HEK293 (cell line): Measurements from ENCODE around the gene HIGD1A.

Experiments
- HIC1 ChIP-seq: fragments of 450-650 bp; formaldehyde crosslinking; IDR thresholded peaks from 2 replicates; pipeline ENCODE4 v1.5.1; 2016; ENCODE audit warnings: missing biosample characterization, missing genetic modification characterization
- HOXA7 ChIP-seq: sonication (generic); formaldehyde crosslinking; IDR thresholded peaks from 2 replicates; pipeline ENCODE4 v1.8.1; 2022; ENCODE audit warnings: missing genetic modification reagents, borderline replicate concordance
- KLF10 ChIP-seq: fragments of 450-650 bp; IDR thresholded peaks from 2 replicates; pipeline ENCODE4 v1.5.1; 2018; ENCODE audit warnings: missing biosample characterization, mild to moderate bottlenecking, missing genetic modification characterization
- KLF8 ChIP-seq: fragments of 450-650 bp; formaldehyde crosslinking; IDR thresholded peaks from 2 replicates; pipeline ENCODE4 v1.5.1; 2016; ENCODE audit warnings: missing biosample characterization, missing genetic modification characterization
- PATZ1 ChIP-seq: fragments of 450-650 bp; formaldehyde crosslinking; IDR thresholded peaks from 2 replicates; pipeline ENCODE4 v1.5.1; 2016; ENCODE audit warnings: missing biosample characterization, missing genetic modification characterization
- PRDM10 ChIP-seq: fragments of 450-650 bp; formaldehyde crosslinking; IDR thresholded peaks from 2 replicates; pipeline ENCODE4 v1.5.1; 2016; ENCODE audit warnings: missing biosample characterization, missing genetic modification characterization
- SCRT1 ChIP-seq: fragments of 450-650 bp; formaldehyde crosslinking; IDR thresholded peaks from 2 replicates; pipeline ENCODE4 v1.5.1; 2016; ENCODE audit warnings: missing biosample characterization, missing genetic modification characterization, borderline replicate concordance
- WT1 ChIP-seq: fragments of 450-650 bp; formaldehyde crosslinking; IDR thresholded peaks from 2 replicates; pipeline ENCODE4 v1.5.1; 2016; ENCODE audit warnings: missing biosample characterization, missing genetic modification characterization
- YY1 ChIP-seq: fragments of 450-650 bp; formaldehyde crosslinking; IDR thresholded peaks from 2 replicates; pipeline ENCODE4 v1.5.1; 2018; ENCODE audit warnings: missing biosample characterization, missing genetic modification characterization
- ZBTB48 ChIP-seq: fragments of 450-650 bp; formaldehyde crosslinking; IDR thresholded peaks from 2 replicates; pipeline ENCODE4 v1.5.1; 2016; ENCODE audit warnings: missing biosample characterization, missing genetic modification characterization
- ZFP37 ChIP-seq: fragments of 450-650 bp; formaldehyde crosslinking; IDR thresholded peaks from 2 replicates; pipeline ENCODE4 v1.5.1; 2016; ENCODE audit warnings: missing biosample characterization, missing genetic modification characterization
- ZNF146 ChIP-seq: fragments of 450-650 bp; formaldehyde crosslinking; IDR thresholded peaks from 2 replicates; pipeline ENCODE4 v1.5.1; 2016; ENCODE audit warnings: missing biosample characterization, missing genetic modification characterization
- ZNF157 ChIP-seq: fragments of 450-650 bp; formaldehyde crosslinking; IDR thresholded peaks from 2 replicates; pipeline ENCODE4 v1.5.1; 2016; ENCODE audit warnings: missing biosample characterization, missing genetic modification characterization
- ZNF169 ChIP-seq: fragments of 450-650 bp; formaldehyde crosslinking; IDR thresholded peaks from 2 replicates; pipeline ENCODE4 v1.5.1; 2016; ENCODE audit warnings: missing biosample characterization, missing genetic modification characterization
- ZNF211 ChIP-seq: fragments of 450-650 bp; formaldehyde crosslinking; IDR thresholded peaks from 2 replicates; pipeline ENCODE4 v1.5.1; 2016; ENCODE audit warnings: low read depth, missing biosample characterization, missing genetic modification characterization
- ZNF350 ChIP-seq: fragments of 450-650 bp; formaldehyde crosslinking; IDR thresholded peaks from 2 replicates; pipeline ENCODE4 v1.5.0; 2017; ENCODE audit warnings: missing biosample characterization, mild to moderate bottlenecking, missing genetic modification characterization
- ZNF404 ChIP-seq: fragments of 450-650 bp; formaldehyde crosslinking; IDR thresholded peaks from 2 replicates; pipeline ENCODE4 v1.5.1; 2017; ENCODE audit warnings: missing biosample characterization, missing genetic modification characterization
- ZNF423 ChIP-seq: fragments of 450-650 bp; formaldehyde crosslinking; IDR thresholded peaks from 2 replicates; pipeline ENCODE4 v1.5.1; 2016; ENCODE audit warnings: missing biosample characterization, missing genetic modification characterization
- ZNF514 ChIP-seq: fragments of 450-650 bp; formaldehyde crosslinking; IDR thresholded peaks from 2 replicates; pipeline ENCODE4 v1.5.1; 2016; ENCODE audit warnings: missing biosample characterization, missing genetic modification characterization
- ZNF530 ChIP-seq: fragments of 450-650 bp; formaldehyde crosslinking; IDR thresholded peaks from 2 replicates; pipeline ENCODE4 v1.5.1; 2016; ENCODE audit warnings: low read depth, missing biosample characterization, missing genetic modification characterization
- ZNF558 ChIP-seq: fragments of 450-650 bp; formaldehyde crosslinking; IDR thresholded peaks from 2 replicates; pipeline ENCODE4 v1.5.1; 2016; ENCODE audit warnings: missing biosample characterization, missing genetic modification characterization
- ZNF621 ChIP-seq: fragments of 450-650 bp; formaldehyde crosslinking; IDR thresholded peaks from 2 replicates; pipeline ENCODE4 v1.5.1; 2017; ENCODE audit warnings: missing biosample characterization, missing genetic modification characterization
- ZNF639 ChIP-seq: fragments of 450-650 bp; formaldehyde crosslinking; IDR thresholded peaks from 2 replicates; pipeline ENCODE4 v1.5.1; 2016; ENCODE audit warnings: missing biosample characterization, missing genetic modification characterization
- ZNF791 ChIP-seq: fragments of 450-650 bp; formaldehyde crosslinking; IDR thresholded peaks from 2 replicates; pipeline ENCODE4 v1.5.1; 2016; ENCODE audit warnings: missing biosample characterization, missing genetic modification characterization
- ZSCAN16 ChIP-seq: fragments of 450-650 bp; formaldehyde crosslinking; IDR thresholded peaks from 2 replicates; pipeline ENCODE4 v1.5.1; 2016; ENCODE audit warnings: missing biosample characterization, missing genetic modification characterization
- ZXDB ChIP-seq: fragments of 450-650 bp; formaldehyde crosslinking; IDR thresholded peaks from 2 replicates; pipeline ENCODE4 v1.5.1; 2016; ENCODE audit warnings: missing biosample characterization, missing genetic modification characterization
- TF ChIP-seq, protein P1 (sequence below): fragments of 450-650 bp; formaldehyde crosslinking; IDR thresholded peaks from 2 replicates; pipeline ENCODE4 v1.5.1; 2016; ENCODE audit warnings: missing biosample characterization, missing genetic modification characterization
- TF ChIP-seq, protein P2 (sequence below): fragments of 450-650 bp; formaldehyde crosslinking; IDR thresholded peaks from 2 replicates; pipeline ENCODE4 v1.5.1; 2016; ENCODE audit warnings: missing biosample characterization, missing genetic modification characterization

Gene HIGD1A

DNA sequence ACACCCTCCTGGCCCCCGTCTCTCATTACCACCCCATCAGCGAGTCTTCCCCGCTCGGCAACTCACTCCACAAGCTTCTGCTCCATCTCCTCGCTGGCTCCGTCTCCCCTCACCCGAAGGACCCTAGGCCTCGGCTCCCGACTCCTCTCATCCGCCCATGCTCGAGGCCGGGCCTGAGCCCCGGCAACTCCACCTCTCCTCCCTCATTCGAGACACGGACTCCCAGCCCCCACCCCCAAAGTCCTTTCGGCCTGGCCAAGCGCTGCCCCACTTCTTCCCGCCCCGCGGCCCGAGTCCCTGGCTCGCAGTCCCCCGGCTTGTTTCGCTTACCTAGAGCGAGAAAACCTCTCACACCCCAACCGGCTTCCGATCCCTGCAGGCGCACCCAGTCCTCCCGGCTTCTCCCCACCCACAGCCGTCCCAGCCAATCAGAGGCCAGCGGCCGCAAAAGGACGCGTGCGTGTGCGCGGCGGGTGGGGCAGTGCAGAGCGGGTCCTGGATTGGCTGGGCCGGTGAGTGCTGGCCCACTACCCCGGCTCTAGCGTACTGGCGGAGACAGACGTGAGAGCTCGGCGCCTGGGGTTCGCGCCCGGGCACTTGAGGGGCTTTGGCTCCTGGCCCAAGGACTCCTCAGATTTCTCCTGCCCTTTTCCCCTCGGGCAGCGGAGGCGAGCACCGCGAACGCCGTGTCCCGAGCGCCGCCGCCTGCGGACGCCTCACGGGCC is at the start of gene HIGD1A (continued):
- TF ChIP-seq ZNF146 (tag by site-specific recombination): no peak
- no peak for TF ChIP-seq ZNF169 (tag by site-specific recombination)
- 0 out of 2 replicates have a peak, but pooled peaks have one; percentile 36 for TF ChIP-seq ZNF423 (tag by site-specific recombination)
- TF ChIP-seq ZSCAN16 (tag by site-specific recombination): 0 out of 2 replicates have a peak, but pooled peaks have one; percentile 47
- peak; percentile 60 for TF ChIP-seq PATZ1
- TF ChIP-seq ZNF621 (tag by site-specific recombination): no peak
- TF ChIP-seq PRDM10 (tag by site-specific recombination): peak; percentile 86
- no peak for TF ChIP-seq HIC1 (tag by site-specific recombination)
- peak; percentile 88 for TF ChIP-seq ZBTB48 (tag by site-specific recombination)
- TF ChIP-seq ZNF350 (tag by site-specific recombination): no peak
- no peak for TF ChIP-seq ZNF558 (tag by site-specific recombination)
- peak; percentile 66; the same call in 1 of the 2 replicates for TF ChIP-seq KLF8 (tag by site-specific recombination)
- no peak for TF ChIP-seq HOXA7
- TF ChIP-seq YY1 (tag by site-specific recombination): no peak
- TF ChIP-seq ZFP37 (tag by site-specific recombination): peak; percentile 65
- no peak for TF ChIP-seq ZNF211 (tag by site-specific recombination)
- no peak for TF ChIP-seq SCRT1 (tag by site-specific recombination)
- TF ChIP-seq, protein P1, sequence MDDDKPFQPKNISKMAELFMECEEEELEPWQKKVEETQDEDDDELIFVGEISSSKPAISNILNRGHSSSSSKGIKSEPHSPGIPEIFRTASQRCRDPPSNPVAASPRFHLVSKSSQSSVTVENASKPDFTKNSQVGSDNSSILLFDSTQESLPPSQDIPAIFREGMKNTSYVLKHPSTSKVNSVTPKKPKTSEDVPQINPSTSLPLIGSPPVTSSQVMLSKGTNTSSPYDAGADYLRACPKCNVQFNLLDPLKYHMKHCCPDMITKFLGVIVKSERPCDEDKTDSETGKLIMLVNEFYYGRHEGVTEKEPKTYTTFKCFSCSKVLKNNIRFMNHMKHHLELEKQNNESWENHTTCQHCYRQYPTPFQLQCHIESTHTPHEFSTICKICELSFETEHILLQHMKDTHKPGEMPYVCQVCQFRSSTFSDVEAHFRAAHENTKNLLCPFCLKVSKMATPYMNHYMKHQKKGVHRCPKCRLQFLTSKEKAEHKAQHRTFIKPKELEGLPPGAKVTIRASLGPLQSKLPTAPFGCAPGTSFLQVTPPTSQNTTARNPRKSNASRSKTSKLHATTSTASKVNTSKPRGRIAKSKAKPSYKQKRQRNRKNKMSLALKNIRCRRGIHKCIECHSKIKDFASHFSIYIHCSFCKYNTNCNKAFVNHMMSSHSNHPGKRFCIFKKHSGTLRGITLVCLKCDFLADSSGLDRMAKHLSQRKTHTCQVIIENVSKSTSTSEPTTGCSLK: no peak
- no peak for TF ChIP-seq ZNF530 (tag by site-specific recombination)
- no peak for TF ChIP-seq ZNF791
- no peak for TF ChIP-seq ZNF404 (tag by site-specific recombination)
- TF ChIP-seq WT1 (tag by site-specific recombination): no peak
- no peak for TF ChIP-seq ZNF514 (tag by site-specific recombination)
- 0 out of 2 replicates have a peak, but pooled peaks have one; percentile 26 for TF ChIP-seq ZNF639
- TF ChIP-seq KLF10 (tag by site-specific recombination): peak; percentile 68; the same call in 1 of the 2 replicates
- TF ChIP-seq ZXDB: peak; percentile 98
- no peak for TF ChIP-seq ZNF157 (tag by site-specific recombination)
- TF ChIP-seq, protein P2, sequence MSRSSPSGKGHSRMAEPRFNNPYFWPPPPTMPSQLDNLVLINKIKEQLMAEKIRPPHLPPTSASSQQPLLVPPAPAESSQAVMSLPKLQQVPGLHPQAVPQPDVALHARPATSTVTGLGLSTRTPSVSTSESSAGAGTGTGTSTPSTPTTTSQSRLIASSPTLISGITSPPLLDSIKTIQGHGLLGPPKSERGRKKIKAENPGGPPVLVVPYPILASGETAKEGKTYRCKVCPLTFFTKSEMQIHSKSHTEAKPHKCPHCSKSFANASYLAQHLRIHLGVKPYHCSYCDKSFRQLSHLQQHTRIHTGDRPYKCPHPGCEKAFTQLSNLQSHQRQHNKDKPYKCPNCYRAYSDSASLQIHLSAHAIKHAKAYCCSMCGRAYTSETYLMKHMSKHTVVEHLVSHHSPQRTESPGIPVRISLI: no peak
